Upper lobe of right lung (tissue), 1 donor: ENCODE data around the gene GPR162. TPM values are rescaled to one million over a fixed set of nuclear protein-coding genes. Genes with fewer than 3 reads are reported as not detected.
A peak's percentile ranks its signal among the peaks of the same experiment; 100 is the strongest.
"Not testable (repeated sequence)": the region's sequence is repeated elsewhere in the genome, so short reads cannot be mapped to it uniquely, and the experiment has no call there.

Experiments used
- ATAC-seq: fragments of 200-7000 bp; cut with Tn5 transposase; one replicate; pipeline ENCODE4 v1.9.1; 2020; ENCODE audit warnings: mild to moderate bottlenecking, moderate library complexity
- DNase-seq: peaks from one replicate; pipeline ENCODE4 v3.0.0-alpha.2; 2020
- H3K27ac ChIP-seq: fragments of 200-600 bp; one replicate; pipeline ENCODE4 v1.8.0; 2022
- H3K27me3 ChIP-seq: fragments of 200-600 bp; one replicate; pipeline ENCODE4 v1.8.0; 2022; ENCODE audit warnings: mild to moderate bottlenecking
- H3K36me3 ChIP-seq: fragments of 200-600 bp; one replicate; pipeline ENCODE4 v1.8.0; 2022
- H3K4me1 ChIP-seq: fragments of 200-600 bp; one replicate; pipeline ENCODE4 v1.8.0; 2022
- H3K4me3 ChIP-seq: fragments of 200-600 bp; one replicate; pipeline ENCODE4 v1.8.0; 2022; ENCODE audit warnings: mild to moderate bottlenecking
- H3K9me3 ChIP-seq: fragments of 200-600 bp; one replicate; pipeline ENCODE4 v1.8.0; 2022
- intact Hi-C: fragments of 100-400 bp; cut with DNase I; formaldehyde crosslinking; loops from one replicate; pipeline ENCODE4 v1.11.0; 2022
- total RNA-seq: library from RNA; stranded (reverse); fragmentation: NEBNext Ultra II Directional; extraction: Animal tissue kit (Norgen Biotek cat#: 25700); gene quantifications from one replicate; pipeline ENCODE4 v1.2.1, GENCODE V29; 2021
- TF ChIP-seq, protein P1 (sequence below): fragments of 200-600 bp; IDR thresholded peaks from one replicate; pipeline ENCODE4 v1.8.0; 2022; ENCODE audit warnings: antibody characterized with exemption
- donor health status: DM: no; HTN: yes; CAD: no; lungs with severe emphysema.

The GPR162 gene
- total RNA-seq, 1 donor from 2014 or later, result 17.1 TPM

DNA sequence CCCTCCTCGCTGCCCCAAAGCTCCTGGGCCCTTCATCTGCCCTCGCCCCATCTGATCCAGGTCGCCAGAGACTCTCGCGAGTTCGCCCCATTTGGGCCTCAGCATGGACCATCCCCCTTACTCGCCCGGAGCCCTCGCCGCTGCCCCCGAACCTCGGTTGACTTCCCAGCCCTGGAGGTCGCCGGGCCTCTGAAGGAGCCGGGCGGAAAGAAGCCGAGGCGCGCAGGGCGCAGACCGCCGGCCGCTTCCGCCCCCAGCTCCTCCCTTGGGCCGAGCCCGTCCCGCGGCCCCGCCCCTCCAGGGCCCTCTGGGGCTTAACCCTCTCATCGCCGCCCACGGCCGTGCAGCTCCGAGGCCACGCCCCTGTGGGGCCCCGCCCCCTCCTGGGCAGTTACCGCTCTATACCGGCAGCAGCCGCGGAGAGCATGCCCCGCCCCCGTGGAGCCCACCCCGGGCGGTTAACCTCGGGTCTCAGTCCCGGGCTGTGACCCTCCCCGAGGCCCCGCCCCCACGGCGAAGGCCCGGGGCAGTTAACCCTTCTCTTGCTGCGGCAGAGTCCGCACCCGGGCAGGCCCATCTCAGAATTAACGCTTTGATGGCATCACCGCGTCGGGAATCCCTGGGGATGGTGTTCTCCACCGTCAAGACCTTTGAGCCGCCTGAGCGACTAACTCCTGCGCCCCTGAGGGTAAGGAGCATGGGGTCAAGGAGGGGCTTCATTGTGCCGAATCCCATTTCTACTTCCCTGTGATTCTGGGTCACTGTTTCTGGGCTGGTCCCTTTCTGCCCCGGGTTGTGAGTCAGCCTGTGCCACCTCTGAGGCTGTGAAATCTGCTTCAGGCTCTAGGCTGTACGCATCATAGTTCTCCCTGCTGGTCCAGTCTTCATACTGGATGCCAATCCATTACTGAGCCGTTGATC lies 51.7 kb downstream of the GPR162 start, which contains the start of gene SPSB2:
Gene SPSB2 (minus strand): TSS at position 210 of the 921 bp plus-strand sequence. CDS start 402 bp downstream, outside the sequence.
- Histone ChIP-seq H3K4me1 (peaks cover 34% of the 10 kb centered on the region), H3K27ac (peak within 1 kb of the TSS; percentile 89), H3K36me3 (peaks cover 33% of the 10 kb centered on the region), H3K4me3 (peak within 1 kb of the TSS; percentile 96), H3K9me3 (no peaks in the 10 kb centered on the region), H3K27me3 (no peaks in the 10 kb centered on the region)
- ATAC-seq (peak; percentile 94), DNase-seq (peak; percentile 100)
- intact Hi-C loops, result loop anchor here (10.0 kb wide), 1 partner anchor 61 kb away; no protein-coding TSS in a partner anchor
- TF ChIP-seq, protein P1, sequence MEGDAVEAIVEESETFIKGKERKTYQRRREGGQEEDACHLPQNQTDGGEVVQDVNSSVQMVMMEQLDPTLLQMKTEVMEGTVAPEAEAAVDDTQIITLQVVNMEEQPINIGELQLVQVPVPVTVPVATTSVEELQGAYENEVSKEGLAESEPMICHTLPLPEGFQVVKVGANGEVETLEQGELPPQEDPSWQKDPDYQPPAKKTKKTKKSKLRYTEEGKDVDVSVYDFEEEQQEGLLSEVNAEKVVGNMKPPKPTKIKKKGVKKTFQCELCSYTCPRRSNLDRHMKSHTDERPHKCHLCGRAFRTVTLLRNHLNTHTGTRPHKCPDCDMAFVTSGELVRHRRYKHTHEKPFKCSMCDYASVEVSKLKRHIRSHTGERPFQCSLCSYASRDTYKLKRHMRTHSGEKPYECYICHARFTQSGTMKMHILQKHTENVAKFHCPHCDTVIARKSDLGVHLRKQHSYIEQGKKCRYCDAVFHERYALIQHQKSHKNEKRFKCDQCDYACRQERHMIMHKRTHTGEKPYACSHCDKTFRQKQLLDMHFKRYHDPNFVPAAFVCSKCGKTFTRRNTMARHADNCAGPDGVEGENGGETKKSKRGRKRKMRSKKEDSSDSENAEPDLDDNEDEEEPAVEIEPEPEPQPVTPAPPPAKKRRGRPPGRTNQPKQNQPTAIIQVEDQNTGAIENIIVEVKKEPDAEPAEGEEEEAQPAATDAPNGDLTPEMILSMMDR, result no peak

DNA sequence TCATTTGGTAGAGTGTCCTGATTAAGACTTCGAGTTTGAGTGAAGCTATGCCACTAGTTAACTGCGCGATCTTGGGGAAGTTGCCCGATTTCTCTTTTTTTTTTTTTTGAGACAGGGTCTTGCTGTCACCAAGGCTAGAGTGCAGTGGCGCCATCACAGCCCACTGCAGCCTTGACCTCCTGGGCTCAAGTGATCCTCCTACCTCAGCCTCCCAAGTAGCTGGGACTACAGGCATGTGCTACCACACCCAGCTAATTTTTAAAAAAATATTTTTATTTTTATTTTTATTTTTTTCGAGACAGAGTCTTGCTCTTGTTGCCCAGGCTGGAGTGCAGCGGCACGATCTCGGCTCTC lies 52.4 kb downstream of the GPR162 start:
- Histone ChIP-seq H3K36me3 (peaks cover 33% of the 10 kb centered on the region), H3K4me1 (peaks cover 27% of the 10 kb centered on the region), H3K4me3 (peak overlapping the region; percentile 96), H3K27ac (peak overlapping the region; percentile 89)
- not testable (repeated sequence) for H3K27me3 ChIP-seq, ATAC-seq, DNase-seq, H3K9me3 ChIP-seq
- intact Hi-C loops, result loop anchor here (10.0 kb wide), 1 partner anchor 61 kb away; no protein-coding TSS in a partner anchor

Other genes with a start within 250 kb of the GPR162 start
- 160 TPM for gene CHD4, start 214.4 kb upstream of the GPR162 start, total RNA-seq
- 2.5 TPM for gene LPAR5, start 185.9 kb upstream of the GPR162 start, total RNA-seq
- 3.8 TPM for gene ACRBP, start 174.4 kb upstream of the GPR162 start, total RNA-seq
- 38.0 TPM for gene ING4, start 158.7 kb upstream of the GPR162 start, total RNA-seq
- 53.6 TPM for gene ZNF384, start 132.4 kb upstream of the GPR162 start, total RNA-seq
- gene PIANP, start 121.0 kb upstream of the GPR162 start, total RNA-seq, result 0.20 TPM
- 57.9 TPM for gene COPS7A, start 97.8 kb upstream of the GPR162 start, total RNA-seq
- 118 TPM for gene MLF2, start 68.7 kb upstream of the GPR162 start, total RNA-seq
- 323 TPM for gene PTMS, start 55.5 kb upstream of the GPR162 start, total RNA-seq
- gene LAG3, start 49.3 kb upstream of the GPR162 start, total RNA-seq, result 1.5 TPM
- gene CD4, start 32.3 kb upstream of the GPR162 start, total RNA-seq, result 67.6 TPM
- 9.7 TPM for gene P3H3, start 6.6 kb downstream of the GPR162 start, total RNA-seq
- 0.32 TPM for gene GNB3, start 19.1 kb downstream of the GPR162 start, total RNA-seq
- gene CDCA3, start 29.5 kb downstream of the GPR162 start, total RNA-seq, result 1.1 TPM
- 63.9 TPM for gene USP5, start 30.3 kb downstream of the GPR162 start, total RNA-seq
- 280 TPM for gene TPI1, start 45.7 kb downstream of the GPR162 start, total RNA-seq
- gene SPSB2, start 51.5 kb downstream of the GPR162 start, total RNA-seq, result 30.2 TPM
- 13.3 TPM for gene LRRC23, start 83.0 kb downstream of the GPR162 start, total RNA-seq
- gene ENO2, start 92.8 kb downstream of the GPR162 start, total RNA-seq, result 41.8 TPM
- 149 TPM for gene ATN1, start 106.1 kb downstream of the GPR162 start, total RNA-seq
- not detected for gene RNU7-1, start 122.0 kb downstream of the GPR162 start, total RNA-seq
- gene C12orf57, start 122.2 kb downstream of the GPR162 start, total RNA-seq, result 197 TPM
- 154 TPM for gene PTPN6, start 129.5 kb downstream of the GPR162 start, total RNA-seq
- gene PHB2, start 148.8 kb downstream of the GPR162 start, total RNA-seq, result 126 TPM
- gene EMG1, start 149.1 kb downstream of the GPR162 start, total RNA-seq, result 35.6 TPM
- gene LPCAT3, start 196.7 kb downstream of the GPR162 start, total RNA-seq, result 70.5 TPM
- gene C1S, start 238.9 kb downstream of the GPR162 start, total RNA-seq, result 321 TPM